Muscle layer of colon (tissue), 2 donors: ENCODE measurements around the gene SPTB.

Source experiments
- H3K27ac ChIP-seq: one replicate; pipeline ENCODE4 v1.7.0; 2013; ENCODE audit warnings: low read depth, mild to moderate bottlenecking, low read length, moderate library complexity
- H3K27me3 ChIP-seq, 2 donors: one replicate each; pipeline ENCODE4 v1.7.0; 2013; ENCODE audit warnings: low read length in 2 of 2, mild to moderate bottlenecking in 2 of 2; ENCODE audit not compliant: insufficient read depth in 2 of 2, control insufficient read depth in 1 of 2
- H3K36me3 ChIP-seq: one replicate; pipeline ENCODE4 v1.7.0; 2013; ENCODE audit warnings: mild to moderate bottlenecking, low read length; ENCODE audit not compliant: insufficient read depth
- H3K4me1 ChIP-seq: one replicate; pipeline ENCODE4 v1.7.0; 2013; ENCODE audit warnings: mild to moderate bottlenecking, low read length; ENCODE audit not compliant: insufficient read depth
- H3K4me3 ChIP-seq, 2 donors: one replicate each; pipeline ENCODE4 v1.7.0; 2013; ENCODE audit warnings: low read length in 2 of 2, low read depth in 1 of 2, mild to moderate bottlenecking in 1 of 2, moderate library complexity in 1 of 2
- H3K9ac ChIP-seq: one replicate; pipeline ENCODE4 v1.7.0; 2013; ENCODE audit warnings: low read length
- H3K9me3 ChIP-seq: one replicate; pipeline ENCODE4 v1.7.0; 2013; ENCODE audit warnings: mild to moderate bottlenecking, low read length
- donor health status: abdominal sarcoma.
- donor health status: Adenocarcinoma of cecum.

Gene SPTB

GRCh38 chr14:64721899-64722298 is 157.8 kb downstream of the SPTB start:
- Histone ChIP-seq H3K4me3 (no peak overlapping the region), H3K36me3 (no peaks in the 10 kb centered on the region), H3K9me3 (no peaks in the 10 kb centered on the region), H3K4me1 (peaks cover 88% of the 10 kb centered on the region), H3K27me3 (no peaks in the 10 kb centered on the region), H3K9ac (no peak overlapping the region), H3K27ac (peak overlapping the region; percentile 60)

GRCh38 chr14:64721391-64721791 is 158.3 kb downstream of the SPTB start:
- H3K27ac ChIP-seq: peak overlapping the region; percentile 60
- no peak overlapping the region for H3K9ac ChIP-seq
- H3K4me1 ChIP-seq: peaks cover 89% of the 10 kb centered on the region
- H3K36me3 ChIP-seq: no peaks in the 10 kb centered on the region
- peak overlapping the region in 1 of 2 donors; percentile 19 for H3K4me3 ChIP-seq
- H3K27me3 ChIP-seq: no peaks in the 10 kb centered on the region
- H3K9me3 ChIP-seq: no peaks in the 10 kb centered on the region

DNA sequence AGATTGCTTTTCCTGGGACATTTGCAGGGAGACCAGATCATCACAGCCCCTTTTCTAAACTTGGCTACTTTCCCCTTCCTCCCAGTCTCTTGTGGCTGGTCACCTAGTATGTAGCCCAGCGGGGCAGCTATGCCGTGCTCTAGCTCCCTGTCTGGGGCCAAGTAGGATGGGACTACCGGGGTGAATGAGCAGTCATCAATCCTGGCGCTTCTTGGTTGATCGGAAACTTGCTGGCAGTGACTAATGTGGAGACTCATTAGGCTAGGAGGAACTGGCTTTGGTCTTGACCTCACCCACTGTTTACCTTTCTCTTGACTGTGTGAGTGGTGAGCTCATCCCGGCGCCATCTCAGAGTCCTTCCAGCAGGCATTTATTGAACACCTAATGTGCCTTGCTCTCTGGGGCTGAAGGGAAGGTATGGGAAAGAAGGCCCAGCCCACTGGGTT is 159.6 kb downstream of the SPTB start:
- peak overlapping the region in 1 of 2 donors; percentile 19 for H3K4me3 ChIP-seq
- no peaks in the 10 kb centered on the region for H3K27me3 ChIP-seq
- peak overlapping the region; percentile 50 for H3K27ac ChIP-seq
- no peaks in the 10 kb centered on the region for H3K36me3 ChIP-seq
- H3K9me3 ChIP-seq: no peaks in the 10 kb centered on the region
- H3K9ac ChIP-seq: no peak overlapping the region
- peaks cover 90% of the 10 kb centered on the region for H3K4me1 ChIP-seq

- Histone ChIP-seq H3K27me3 (no peaks in the 10 kb centered on the region), H3K4me3 (no peak overlapping the region), H3K27ac (peak overlapping the region; percentile 50), H3K9me3 (no peaks in the 10 kb centered on the region), H3K9ac (no peak overlapping the region), H3K36me3 (no peaks in the 10 kb centered on the region), H3K4me1 (peaks cover 90% of the 10 kb centered on the region)
Measured at GRCh38 chr14:64719601-64720000, 160.1 kb downstream of the SPTB start.

GRCh38 chr14:64718762-64719161 is 160.9 kb downstream of the SPTB start:
- Histone ChIP-seq H3K4me3 (no peak overlapping the region), H3K27ac (peak overlapping the region; percentile 93), H3K36me3 (no peaks in the 10 kb centered on the region), H3K4me1 (peaks cover 84% of the 10 kb centered on the region), H3K27me3 (no peaks in the 10 kb centered on the region), H3K9ac (no peak overlapping the region), H3K9me3 (no peaks in the 10 kb centered on the region)

- H3K9ac ChIP-seq: peak overlapping the region; percentile 13
- peaks cover 80% of the 10 kb centered on the region for H3K4me1 ChIP-seq
- H3K9me3 ChIP-seq: no peaks in the 10 kb centered on the region
Measured at GRCh38 chr14:64717870-64718269, 161.8 kb downstream of the SPTB start.

GRCh38 chr14:64715628-64716412 is 163.9 kb downstream of the SPTB start:
- peaks cover 66% of the 10 kb centered on the region for H3K4me1 ChIP-seq
- H3K27me3 ChIP-seq: no peaks in the 10 kb centered on the region
- H3K9ac ChIP-seq: peak overlapping the region; percentile 45
- peak overlapping the region; percentile 50 to 58 for H3K4me3 ChIP-seq
- no peaks in the 10 kb centered on the region for H3K9me3 ChIP-seq
- H3K27ac ChIP-seq: peak overlapping the region; percentile 65
- H3K36me3 ChIP-seq: no peaks in the 10 kb centered on the region

More at GRCh38 chr14:64717870-64718269, 161.8 kb downstream of the SPTB start:
- no peaks in the 10 kb centered on the region for H3K36me3 ChIP-seq
- H3K27ac ChIP-seq: peak overlapping the region; percentile 93
- peak overlapping the region in 1 of 2 donors; percentile 29 for H3K4me3 ChIP-seq
- H3K27me3 ChIP-seq: no peaks in the 10 kb centered on the region

DNA sequence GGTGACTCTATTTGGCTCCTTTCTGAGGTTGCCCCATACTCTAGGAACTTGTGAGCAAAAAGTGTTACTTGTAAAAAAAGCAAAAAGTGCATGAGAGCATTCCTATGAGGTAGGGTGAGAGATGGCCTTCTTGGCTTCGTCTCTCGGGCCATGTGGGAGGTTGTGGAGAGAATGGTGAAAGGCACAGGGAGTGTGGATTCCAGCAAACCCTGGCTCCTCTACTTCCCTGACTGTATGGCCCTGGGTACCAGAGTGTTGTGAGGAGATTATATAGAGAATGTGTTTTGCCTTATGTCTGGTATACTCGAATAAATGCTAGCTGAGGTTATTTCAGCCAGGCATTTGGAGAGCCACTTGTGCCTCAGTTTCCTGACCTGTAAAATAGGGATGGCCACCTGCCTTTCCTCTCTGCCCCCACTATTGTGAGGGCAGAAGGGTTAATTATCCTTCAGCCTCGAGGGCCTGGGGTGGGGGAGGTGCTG is 164.5 kb downstream of the SPTB start:
- H3K4me1 ChIP-seq: peaks cover 64% of the 10 kb centered on the region
- H3K27ac ChIP-seq: peak overlapping the region; percentile 65
- no peaks in the 10 kb centered on the region for H3K27me3 ChIP-seq
- no peaks in the 10 kb centered on the region for H3K9me3 ChIP-seq
- H3K36me3 ChIP-seq: no peaks in the 10 kb centered on the region
- H3K4me3 ChIP-seq: peak overlapping the region; percentile 50 to 58
- H3K9ac ChIP-seq: peak overlapping the region; percentile 40

DNA sequence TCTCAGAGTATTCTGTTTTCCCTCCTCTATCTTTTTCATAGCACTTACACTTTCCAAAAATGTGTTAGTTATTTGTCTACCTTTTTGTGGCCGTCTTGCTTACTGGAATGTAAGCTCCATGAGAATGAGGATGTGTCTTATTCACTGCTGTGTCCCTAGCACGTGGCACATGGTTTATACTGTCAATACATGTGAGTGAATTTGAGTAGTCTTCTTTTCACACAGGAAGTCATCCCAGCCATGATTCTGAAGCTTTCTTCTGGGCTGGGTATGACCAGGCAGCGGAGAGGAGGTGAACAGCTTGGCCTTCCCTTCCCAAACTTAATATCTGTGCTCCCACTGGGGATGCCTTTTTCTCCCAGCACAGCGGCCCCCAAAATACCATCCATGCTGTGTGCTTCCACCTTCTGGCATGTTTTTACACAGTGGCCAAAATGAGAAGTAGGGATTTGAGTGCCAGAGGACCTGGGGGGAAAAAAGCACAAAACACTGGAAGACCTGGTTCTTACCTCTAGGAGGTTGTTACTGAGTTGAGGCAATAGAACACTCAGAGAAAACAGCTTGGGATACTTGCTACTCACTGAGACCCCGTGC is 165.2 kb downstream of the SPTB start:
- H3K4me3 ChIP-seq: no peak overlapping the region
- no peaks in the 10 kb centered on the region for H3K9me3 ChIP-seq
- no peak overlapping the region for H3K27ac ChIP-seq
- no peaks in the 10 kb centered on the region for H3K27me3 ChIP-seq
- no peak overlapping the region for H3K9ac ChIP-seq
- H3K36me3 ChIP-seq: no peaks in the 10 kb centered on the region
- H3K4me1 ChIP-seq: peaks cover 64% of the 10 kb centered on the region

DNA sequence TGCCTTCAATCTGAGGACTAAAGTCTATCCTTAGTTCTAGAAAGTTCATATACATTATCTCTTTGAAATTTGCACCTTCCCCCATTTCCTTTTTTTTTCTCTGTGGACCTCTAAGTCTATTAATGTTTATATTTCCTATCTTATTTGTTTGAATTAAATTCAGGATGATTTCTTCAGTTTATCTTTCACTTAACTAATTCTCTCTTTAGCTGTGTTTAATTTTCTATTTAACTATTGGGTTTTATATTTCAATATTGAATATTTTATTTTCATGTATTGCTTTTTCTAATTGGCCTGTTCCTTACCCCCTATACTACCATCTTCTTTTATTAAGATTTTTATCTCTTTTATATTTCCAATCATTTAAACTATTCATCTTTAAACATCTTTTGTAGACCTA is 166.0 kb downstream of the SPTB start:
- no peaks in the 10 kb centered on the region for H3K9me3 ChIP-seq
- H3K36me3 ChIP-seq: no peaks in the 10 kb centered on the region
- H3K27me3 ChIP-seq: no peaks in the 10 kb centered on the region
- no peak overlapping the region for H3K4me3 ChIP-seq
- H3K4me1 ChIP-seq: peaks cover 63% of the 10 kb centered on the region
- no peak overlapping the region for H3K27ac ChIP-seq
- H3K9ac ChIP-seq: no peak overlapping the region

DNA sequence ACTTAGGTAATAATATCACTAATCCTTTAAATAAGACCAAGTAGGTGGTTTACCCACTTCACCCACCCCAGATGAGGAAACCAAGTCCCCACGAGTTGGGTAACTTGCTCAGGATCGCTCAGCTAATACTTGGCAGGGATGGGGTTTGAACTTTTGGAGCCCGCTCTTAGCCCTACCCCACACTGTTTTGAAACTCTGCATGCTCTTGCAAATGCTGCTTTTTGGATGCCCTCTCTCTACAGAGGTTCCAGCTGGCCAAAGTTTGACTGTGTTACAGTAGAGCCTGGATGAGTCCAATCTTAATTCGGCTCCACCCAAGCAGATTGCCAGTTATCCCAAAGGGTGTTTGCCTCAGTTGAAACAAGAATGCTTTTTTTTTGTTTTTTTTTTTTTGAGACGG is 168.7 kb downstream of the SPTB start:
- no peaks in the 10 kb centered on the region for H3K9me3 ChIP-seq
- peaks cover 63% of the 10 kb centered on the region for H3K4me1 ChIP-seq
- H3K4me3 ChIP-seq: no peak overlapping the region
- H3K27ac ChIP-seq: peak overlapping the region; percentile 73
- no peaks in the 10 kb centered on the region for H3K27me3 ChIP-seq
- H3K9ac ChIP-seq: no peak overlapping the region
- no peaks in the 10 kb centered on the region for H3K36me3 ChIP-seq
